Measurements from ENCODE around the gene PEX16.
A peak's percentile ranks its signal among the peaks of the same experiment; 100 is the strongest.

The PEX16 gene

DNA sequence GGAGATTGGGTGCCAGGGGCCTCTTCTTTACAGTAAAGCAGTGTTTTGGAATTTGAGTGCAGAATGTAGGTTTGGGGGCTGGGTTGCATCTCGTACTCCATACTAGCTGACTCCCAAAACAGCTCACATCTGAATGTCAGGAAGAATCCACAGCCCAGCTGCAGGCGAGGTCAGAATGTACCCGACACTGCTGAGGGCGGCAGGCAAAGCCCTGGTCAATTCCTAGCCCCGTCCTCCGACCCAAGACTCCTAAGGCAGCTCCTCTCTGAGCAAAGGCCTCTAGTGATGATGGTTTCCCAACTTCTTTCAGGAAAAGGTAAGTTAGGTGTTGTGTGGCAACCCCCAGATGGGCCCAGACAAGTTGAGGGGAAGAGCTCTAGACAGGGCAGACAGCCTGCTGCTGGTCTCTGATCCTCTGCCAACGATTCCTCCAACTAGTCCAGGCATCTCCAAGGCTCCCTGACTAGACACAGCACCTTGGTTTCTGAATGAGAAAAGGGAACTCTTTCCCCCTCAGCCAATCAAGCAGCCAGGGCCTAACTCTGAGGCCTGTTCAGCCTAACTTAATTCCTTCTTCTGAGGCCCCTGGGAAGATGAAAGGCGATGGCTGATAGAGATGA lies 13.4 kb upstream of the PEX16 start:
- no peak for DNase-seq

DNA sequence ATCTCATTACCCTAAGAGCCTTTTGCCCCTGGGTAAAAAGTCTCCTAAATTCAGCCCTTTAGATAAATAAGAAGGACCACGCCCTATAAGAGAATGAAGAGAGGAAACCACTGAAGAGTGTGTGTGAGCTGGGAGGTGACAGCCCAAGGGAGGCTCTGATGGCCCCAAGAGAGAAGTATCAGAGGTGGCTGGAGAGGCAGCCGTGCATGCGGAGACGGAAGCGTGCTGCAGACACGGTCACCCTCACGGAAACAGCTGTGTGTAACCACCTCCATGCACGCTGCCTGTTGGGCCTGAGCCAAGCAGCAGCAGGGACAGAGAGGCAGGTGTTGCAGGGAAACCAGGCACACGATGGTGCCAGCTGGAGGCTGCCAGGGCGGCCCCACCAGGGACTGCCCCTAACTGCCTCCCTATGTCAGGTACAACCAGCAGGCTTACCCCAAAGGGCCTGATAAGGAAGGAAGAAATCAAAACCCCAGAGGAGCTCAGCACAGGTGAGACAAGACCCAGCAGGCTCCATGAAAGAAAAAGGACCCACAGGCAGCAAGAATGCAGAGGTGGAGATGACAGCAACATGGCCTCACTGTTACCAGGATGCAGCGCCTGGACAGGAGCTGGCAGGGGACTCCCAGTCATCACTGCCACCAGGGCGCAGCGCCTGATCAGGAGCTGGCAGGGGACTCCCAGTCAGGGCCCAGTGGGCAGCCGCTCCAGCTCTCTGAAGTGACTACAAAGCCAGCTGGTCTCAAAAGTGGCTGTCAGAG lies 12.5 kb upstream of the PEX16 start:
- no peak for DNase-seq

DNA sequence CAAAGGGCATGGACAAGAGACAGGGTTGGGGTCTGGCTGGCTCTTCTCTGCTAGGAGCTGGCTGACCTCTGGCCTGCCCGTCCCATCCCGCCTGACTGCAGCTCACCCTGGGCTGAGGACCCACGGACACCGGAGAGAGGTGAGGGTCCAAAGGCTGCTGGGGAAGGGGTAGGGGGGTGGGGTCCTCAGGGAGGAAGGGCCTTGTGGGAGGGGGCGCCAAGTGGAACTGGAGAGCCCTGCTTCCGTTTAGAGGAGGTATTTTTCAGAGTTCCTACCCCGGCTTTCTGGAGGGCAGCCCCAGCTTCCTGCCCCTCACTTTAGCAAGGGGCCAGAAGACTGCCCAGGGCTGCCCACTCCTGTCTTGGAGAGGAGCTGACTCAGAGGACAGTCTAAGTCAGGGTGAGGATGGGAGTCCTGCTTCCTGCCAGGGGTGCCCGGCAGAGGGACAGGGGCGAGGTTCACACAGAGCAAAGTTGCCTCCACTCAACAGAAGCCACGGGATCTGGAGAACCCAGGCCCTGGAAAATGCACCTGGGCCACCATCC lies 11.9 kb upstream of the PEX16 start:
- no peak for DNase-seq

DNA sequence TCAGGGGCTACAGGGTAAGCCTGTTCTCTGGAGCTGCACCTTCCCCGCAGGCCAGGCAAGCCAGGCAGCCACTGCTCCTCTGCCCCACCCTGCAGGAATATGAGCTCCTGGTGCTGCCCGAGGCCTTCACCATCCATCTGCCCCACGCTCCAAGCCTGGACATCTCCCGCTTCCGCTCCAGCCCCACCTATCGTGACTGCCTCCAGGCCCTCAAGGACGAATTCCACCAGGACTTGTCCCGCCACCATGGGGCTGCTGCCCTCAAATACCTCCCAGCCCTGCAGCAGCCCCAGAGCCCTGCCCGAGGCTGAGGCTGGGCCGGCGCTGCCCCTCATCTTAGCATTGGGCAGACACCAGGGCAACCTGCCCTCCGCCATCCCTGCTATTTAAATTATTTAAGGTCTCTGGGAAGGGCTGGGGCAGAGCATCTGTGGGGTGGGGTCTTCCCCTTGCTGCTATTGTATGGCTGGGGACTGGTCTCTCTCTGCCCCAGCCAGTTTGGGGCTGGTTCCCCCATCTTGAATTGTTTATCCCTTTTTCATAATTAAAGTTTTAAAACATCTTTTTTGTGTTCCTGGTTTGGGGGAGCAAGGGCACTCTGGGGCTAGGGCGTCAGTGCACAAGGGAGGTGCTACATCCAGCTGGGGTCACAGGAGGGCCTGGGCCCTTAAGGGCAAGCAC lies 11.0 kb upstream of the PEX16 start:
- DNase-seq = no peak

DNA sequence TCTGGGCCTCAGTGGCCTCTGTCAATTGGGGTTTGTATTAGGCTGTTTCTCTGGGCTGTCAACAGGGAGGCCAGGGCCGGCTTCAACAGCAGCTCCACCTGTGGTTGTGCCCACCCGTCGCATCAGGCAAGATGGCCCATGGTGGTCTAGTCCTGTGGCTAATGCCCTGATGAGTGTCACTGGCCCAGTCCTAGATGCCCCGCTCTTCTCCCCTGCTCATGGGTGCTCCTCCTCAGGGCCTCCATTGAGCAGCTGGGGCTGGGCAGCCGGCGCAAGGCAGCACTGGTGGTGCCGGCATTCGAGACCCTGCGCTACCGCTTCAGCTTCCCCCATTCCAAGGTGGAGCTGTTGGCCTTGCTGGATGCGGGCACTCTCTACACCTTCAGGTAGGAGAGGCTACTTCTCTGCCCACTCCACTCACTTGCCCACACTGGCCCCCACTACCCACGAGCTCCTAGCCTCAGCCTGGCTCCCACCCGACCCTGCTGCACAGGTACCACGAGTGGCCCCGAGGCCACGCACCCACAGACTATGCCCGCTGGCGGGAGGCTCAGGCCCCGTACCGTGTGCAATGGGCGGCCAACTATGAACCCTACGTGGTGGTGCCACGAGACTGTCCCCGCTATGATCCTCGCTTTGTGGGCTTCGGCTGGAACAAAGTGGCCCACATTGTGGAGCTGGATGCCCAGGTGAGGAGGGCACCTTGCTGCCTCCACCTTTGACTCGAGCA lies 10.2 kb upstream of the PEX16 start:
- no peak for DNase-seq

DNA sequence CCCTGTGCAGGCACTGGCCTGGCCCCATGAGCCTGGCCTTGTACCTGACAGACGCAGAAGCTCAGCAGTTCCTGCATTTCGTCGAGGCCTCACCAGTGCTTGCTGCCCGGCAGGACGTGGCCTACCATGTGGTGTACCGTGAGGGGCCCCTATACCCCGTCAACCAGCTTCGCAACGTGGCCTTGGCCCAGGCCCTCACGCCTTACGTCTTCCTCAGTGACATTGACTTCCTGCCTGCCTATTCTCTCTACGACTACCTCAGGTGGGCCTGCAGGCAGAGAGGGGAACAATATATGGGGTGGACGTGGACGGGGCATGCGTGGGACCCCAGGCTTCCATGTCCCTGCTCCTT lies 9.6 kb upstream of the PEX16 start:
- DNase-seq = no peak

DNA sequence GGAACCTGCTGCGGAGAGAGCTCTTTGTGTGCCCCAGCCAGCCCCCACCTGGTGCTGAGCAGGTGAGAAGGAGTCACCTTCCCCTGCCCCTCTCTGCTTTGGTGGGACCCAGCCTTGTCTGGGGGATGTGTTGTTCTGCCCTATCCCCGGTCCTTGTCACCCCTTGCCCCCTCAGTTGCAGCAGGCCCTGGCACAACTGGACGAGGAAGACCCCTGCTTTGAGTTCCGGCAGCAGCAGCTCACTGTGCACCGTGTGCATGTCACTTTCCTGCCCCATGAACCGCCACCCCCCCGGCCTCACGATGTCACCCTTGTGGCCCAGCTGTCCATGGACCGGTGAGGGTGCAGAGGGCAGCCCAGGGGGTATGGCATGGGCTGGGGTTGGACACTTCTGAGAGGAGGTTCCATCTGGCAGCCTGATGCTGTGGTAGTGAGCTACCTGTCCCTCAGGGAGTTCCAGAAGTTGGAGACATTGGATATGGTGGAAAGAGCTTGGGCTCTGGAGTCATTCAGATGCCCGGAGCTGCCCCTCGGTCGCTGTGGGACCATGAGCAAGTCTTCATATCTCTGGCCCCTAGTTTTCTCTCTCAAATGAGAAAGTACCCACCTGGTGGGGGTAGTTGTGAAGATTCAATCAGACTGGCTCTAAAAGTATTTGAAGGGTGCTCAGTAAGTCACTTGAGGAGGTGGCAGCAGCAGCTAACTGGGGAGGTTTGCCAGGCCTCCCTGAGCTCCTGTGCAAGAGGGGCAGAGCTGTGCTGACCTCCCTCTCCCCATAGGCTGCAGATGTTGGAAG lies 9.1 kb upstream of the PEX16 start:
- no peak for DNase-seq

DNA sequence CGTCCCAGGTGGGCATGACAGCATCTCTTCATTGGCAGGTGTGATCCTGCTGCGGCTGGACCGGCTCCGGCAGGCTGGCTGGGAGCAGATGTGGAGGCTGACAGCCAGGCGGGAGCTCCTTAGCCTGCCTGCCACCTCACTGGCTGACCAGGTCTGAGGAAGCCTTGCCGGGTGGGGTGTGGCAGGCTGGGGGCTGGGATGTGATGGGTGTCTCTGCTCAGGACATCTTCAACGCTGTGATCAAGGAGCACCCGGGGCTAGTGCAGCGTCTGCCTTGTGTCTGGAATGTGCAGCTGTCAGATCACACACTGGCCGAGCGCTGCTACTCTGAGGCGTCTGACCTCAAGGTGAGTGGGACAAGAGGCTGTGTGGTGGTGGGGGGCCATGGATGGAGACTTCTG lies 8.3 kb upstream of the PEX16 start:
- DNase-seq = no peak

DNA sequence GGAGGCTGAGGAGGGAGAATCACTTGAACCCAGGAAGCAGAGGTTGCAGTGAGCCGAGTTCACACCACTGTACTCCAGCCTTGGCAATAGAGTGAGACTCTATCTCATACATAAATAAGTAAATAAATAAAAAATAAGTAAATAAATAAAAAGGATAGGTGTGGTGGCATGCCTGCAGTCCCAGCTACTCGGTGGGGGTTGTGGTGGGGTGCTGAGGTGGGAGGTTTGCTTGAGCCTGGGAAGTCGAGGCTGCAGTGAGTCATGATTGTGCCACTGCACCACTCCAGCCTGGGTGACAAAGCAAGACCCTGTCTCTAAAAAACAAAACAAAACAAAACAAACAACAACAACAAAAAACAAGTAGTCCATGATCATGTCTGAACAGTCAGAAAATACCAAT lies 7.9 kb upstream of the PEX16 start:
- no peak for DNase-seq

DNA sequence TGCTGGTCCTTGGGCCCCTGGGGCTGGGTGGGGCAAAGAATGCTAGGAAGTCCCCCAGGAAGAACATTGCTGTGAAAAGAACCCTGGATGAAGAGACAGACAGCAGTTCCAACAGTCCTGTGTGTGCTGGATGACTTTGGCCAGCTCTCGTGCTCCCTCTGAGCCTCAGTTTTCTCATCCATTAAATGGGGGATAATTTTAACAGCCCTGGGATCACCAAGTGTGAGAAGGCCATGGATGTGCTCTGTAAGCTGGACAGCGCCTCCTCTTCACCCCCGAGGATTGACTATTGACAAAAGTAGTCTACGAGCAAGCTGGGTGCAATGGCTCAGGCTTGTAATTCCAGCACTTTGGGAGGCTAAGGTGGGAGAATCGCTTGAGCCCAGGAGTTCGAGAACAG lies 7.2 kb upstream of the PEX16 start:
- DNase-seq = no peak

DNA sequence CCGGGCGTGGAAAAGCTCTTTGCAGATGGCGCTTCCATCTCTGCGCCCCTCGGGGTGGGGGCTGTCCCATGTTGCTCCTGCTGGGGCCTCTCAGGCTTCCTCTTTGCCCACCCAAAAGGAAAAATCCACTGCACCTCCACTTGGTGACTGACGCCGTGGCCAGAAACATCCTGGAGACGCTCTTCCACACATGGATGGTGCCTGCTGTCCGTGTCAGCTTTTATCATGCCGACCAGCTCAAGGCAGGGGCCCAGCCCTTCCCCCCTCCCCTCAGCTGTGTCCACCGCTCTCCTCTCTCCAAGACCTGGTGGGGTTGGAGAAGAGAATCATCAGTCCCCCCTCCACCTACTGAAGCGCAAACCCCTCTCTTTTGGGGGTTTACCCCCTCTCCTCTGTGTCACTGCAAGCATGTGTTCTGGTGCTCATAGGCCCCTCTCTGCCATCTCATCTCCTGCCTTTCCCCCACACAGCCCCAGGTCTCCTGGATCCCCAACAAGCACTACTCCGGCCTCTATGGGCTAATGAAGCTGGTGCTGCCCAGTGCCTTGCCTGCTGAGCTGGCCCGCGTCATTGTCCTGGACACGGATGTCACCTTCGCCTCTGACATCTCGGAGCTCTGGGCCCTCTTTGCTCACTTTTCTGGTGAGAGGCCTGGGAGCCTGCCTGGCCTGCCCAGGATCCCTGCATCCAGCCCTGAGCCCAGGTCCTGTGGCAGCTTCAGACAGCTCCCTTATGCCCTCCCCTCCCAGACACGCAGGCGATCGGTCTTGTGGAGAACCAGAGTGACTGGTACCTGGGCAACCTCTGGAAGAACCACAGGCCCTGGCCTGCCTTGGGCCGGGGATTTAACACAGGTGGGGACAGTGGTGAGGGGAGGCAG lies 6.6 kb upstream of the PEX16 start:
- DNase-seq = no peak

DNA sequence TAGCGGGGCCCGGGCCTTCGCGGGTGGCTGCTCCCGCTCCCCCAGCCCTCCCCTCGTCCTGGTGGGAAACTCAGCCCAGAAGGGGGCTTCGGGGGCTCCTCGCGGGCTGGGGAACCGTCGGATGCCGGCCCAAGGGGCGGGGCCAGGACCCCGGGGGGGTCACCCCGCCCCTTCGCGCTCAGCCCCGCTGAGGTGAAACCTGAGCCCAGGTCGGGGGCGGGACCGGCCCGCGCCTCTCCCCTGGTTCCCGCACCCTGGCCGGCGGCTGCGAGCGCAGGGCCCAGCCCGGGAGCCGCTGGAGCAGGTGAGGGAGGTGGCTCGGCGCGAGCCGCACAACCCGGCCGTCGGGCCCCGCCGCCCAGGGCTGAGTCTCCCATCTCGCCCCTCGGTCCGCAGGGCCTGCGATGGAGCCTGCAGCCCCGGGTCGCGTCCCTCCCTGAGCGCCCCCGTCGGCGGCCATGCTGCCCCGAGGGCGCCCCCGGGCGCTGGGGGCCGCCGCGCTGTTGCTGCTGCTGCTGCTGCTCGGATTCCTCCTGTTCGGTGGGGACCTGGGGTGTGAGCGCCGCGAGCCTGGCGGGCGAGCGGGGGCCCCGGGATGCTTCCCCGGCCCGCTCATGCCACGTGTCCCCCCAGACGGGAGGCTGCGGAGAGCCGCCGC lies 4.9 kb upstream of the PEX16 start, which contains the start of gene LARGE2:
TSS of gene LARGE2 (plus strand) at position 232 of the 658 bp plus-strand sequence. CDS start at position 459, 227 bp downstream.
- no peak for DNase-seq

DNA sequence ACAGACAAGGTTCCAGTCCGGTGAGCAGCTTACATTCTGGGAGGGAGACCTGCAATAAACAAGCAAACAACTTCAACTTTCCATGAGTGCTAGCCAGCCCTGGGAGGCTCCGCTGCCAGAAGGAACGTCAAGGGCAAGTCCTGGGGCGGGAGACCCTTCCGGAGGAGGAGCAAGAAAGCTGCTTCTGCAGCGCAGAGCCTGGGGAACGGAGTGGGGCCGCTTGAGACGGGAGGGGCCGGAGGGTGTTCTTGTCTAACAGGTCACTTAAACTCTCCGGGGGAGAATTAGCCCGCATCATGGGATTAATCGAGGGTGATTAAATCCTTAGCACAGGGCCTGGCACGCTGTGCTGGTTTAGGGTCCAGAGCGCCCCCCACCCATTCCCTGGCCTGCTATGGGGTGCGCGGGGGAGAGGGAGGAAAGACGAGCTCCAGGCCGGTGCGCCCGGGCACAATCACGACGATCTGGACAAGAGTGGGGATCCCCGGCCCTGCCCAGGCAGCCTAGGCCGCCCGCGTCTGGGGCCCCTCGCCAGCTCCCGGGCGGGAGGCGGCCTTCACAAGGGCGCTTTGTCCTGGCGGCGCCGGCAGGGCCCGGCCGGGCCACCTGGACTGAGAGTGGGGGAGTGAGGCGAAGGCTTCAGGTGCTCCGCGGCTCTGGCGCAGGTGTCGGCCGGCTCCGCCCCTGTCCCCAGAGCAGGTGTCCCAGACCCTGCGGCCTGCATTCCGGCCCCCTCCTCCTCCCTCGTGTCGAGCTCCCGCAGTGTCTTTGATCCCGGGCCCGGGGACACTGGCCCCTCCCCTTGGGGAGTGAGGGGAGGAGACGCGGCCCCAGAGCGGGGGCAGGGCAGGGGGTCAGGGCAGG lies 4.1 kb upstream of the PEX16 start:
- DNase-seq = no peak

DNA sequence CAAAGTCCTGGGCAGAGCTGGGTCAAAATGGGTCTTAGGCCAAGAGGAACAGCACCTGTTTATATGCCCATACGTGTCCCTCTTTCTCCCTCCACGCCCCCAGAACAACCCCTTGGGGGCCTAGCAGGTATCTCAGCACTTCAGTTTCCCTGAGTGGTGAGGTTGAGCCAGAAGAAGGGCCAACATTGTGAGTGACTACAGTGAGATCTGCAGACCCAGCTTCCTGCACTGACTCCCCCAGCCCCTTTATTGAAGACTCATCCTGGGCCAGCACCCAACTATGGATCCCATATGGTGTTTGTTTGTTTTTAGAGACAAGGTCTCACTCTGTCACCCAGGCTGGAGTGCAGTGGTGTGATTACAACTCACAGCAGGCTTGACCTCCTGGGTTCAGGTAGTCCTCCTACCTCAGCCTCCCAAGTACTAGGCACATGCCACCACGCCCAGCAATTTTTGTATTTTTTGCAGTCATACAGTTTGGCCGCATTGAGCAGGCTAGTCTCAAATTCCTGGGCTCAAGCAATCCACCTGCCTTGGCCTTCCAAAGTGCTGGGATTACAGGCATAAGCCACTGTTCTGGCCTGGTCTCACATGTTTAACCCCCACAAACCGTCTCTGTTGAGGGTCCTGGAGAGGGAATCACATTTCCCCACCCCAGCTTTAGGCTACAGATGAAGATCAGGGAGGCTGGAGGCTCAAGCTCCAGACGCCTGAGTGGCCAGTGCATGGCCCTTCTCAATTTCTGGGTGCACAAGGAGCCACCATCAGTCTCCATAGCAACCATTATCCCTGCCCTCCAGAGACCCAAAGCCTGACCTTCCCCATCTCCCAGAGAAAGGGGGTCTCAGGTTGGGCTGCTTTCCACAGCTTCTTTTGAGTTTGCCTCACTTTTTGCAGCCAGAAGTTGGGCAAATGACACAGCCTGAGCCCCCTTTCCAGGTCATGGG lies 3.1 kb upstream of the PEX16 start:
- DNase-seq = no peak

DNA sequence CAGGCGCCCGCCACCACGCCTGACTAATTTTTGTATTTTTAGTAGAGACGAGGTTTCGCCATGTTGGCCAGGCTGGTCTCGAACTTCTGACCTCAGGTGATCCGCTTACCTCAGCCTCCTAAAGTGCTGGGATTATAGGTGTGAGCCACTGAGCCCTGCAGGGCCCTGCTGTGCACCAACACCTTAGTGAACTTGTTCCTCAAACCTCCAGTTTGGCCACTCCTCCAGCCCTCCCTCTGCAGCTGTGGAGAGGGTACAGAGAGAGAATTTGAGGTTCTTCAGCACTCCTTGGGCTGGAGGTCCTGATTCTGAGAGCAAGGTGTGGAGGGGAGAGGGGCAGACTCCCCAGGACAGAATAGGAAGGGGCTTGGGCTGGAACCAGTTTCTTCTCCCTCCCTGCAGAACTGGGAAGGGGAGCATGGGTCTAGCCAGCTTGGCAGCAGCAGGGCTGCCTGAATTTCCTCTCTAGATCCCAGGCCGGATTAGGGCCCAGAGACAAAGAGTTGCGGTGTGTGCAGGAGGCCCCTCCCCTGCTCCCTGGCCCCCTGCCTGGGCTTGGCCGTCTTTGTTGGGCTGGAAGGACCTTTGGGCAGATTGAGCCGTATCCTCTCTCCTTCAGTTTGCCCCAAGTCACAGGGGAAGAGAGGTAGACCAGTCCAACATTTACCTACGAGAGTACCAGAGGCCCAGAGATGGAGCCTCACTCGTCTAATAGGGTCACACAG lies 2.3 kb upstream of the PEX16 start:
- no peak for DNase-seq

DNA sequence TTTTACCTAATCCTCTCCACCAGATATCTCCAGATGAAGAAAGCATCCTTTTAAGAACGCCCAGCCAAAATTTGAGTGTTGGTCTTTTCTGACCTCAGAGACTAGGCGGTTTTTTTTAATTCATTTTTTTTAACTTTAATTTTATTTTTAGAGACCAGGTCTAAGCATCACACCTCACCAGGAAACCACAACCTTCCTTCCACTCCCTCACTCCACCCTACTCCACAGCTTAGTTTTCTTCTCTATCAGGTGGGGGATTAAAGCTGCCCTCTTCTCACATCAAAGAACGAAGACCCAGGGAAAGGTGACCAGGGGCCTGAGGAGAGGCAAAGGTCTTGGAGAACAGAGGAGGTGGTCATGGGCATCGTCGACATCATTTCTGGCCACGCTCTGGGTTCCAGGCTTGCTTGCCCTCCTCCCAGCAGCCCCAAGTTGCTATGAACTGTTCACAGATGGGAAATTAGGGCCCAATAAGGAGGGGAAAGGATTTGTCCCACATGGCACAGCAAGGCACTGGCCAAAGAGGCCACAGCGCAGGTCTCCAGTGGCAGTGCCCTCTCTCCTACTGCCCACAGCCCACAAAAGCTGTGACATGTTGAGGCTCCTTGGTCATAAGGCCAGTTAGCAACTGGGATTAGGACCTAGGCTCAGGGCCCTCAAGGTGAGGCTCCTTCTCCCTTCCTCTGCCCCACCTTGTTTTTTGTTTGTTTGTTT lies 1.4 kb upstream of the PEX16 start:
- DNase-seq = no peak

DNA sequence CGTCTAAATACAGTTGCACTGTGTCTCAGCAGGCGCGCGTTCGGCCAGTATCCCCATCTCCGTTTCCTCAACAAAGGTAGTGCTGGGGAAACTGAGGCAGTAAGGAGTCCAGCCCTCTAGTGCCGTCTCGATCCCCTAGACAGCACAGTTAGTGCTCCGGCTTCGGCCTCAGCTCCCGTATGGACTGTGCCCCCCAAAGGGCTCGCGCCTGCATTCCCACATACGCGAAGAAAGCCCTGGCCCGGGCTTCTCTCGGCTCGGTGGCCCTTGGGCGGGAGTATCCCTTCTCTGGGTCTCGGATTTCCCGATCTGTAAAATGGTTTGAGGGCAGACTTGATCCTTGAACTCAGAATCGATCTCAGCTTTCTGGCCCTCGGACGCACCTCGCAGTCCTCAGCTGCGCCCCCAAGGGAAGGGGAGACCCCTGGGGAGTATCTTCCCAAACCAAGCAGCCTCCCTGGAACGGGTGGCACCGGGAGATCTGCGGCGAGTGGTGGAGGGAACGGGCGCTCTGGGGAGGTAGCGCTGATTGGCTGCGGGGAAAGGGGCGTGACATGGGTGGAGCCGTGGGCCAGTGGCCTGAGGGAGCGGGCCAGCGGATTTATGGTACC lies 759 bp upstream of the PEX16 start:
- peak; percentile 48 for DNase-seq

Measured in effector CD4-positive, alpha-beta T cell (primary cell).